Chondrocyte (in vitro differentiated cells): ENCODE measurements around the gene DCUN1D3. TPM values are rescaled to one million over a fixed set of nuclear protein-coding genes. Genes with fewer than 3 reads are reported as not detected.

Experiments used
- DNase-seq: peaks from one replicate; pipeline ENCODE4 v3.0.0; 2021; ENCODE audit warnings: mixed read lengths, low spot score
- H3K27ac Mint-ChIP-seq: one replicate; pipeline ENCODE4 v1.8.0; 2021; ENCODE audit warnings: mild to moderate bottlenecking, moderate library complexity, mixed read lengths; ENCODE audit not compliant: unreplicated experiment
- H3K27me3 Mint-ChIP-seq: 2 replicates; pipeline ENCODE4 v1.8.0; 2021; ENCODE audit warnings: low read depth, mixed read lengths
- H3K36me3 Mint-ChIP-seq: 2 replicates; pipeline ENCODE4 v1.8.0; 2021; ENCODE audit warnings: low read depth, mixed read lengths
- H3K4me1 Mint-ChIP-seq: 2 replicates; pipeline ENCODE4 v1.8.0; 2021; ENCODE audit warnings: low read depth, mild to moderate bottlenecking, mixed read lengths
- H3K4me3 Mint-ChIP-seq: one replicate; pipeline ENCODE4 v1.8.0; 2021; ENCODE audit warnings: mild to moderate bottlenecking, moderate library complexity, mixed read lengths; ENCODE audit not compliant: unreplicated experiment
- H3K9me3 Mint-ChIP-seq: 2 replicates; pipeline ENCODE4 v1.8.0; 2021; ENCODE audit warnings: low read depth, mixed read lengths
- CTCF ChIP-seq: fragments of 200-600 bp; sonication (generic); IDR thresholded peaks from 2 replicates; pipeline ENCODE4 v1.5.0; 2021; ENCODE audit warnings: antibody characterized with exemption, mild to moderate bottlenecking, moderate library complexity
- total RNA-seq: library from RNA; stranded (reverse); gene quantifications from 3 replicates; pipeline ENCODE4 v1.2.1, GENCODE V29; 2021

Gene DCUN1D3
- total RNA-seq, 1 donor from 2014 or later, result 44.4 TPM

GRCh38 chr16:20918486-20919239 lies 18.5 kb upstream of the DCUN1D3 start:
- peak overlapping the region; percentile 43 for H3K27ac Mint-ChIP-seq
- no peak for DNase-seq
- no peak overlapping the region for H3K4me3 Mint-ChIP-seq

GRCh38 chr16:20916942-20917341 lies 16.8 kb upstream of the DCUN1D3 start:
- Mint-ChIP-seq H3K4me3 (no peak overlapping the region), H3K9me3 (no peaks in the 10 kb centered on the region), H3K27me3 (no peaks in the 10 kb centered on the region), H3K4me1 (peaks cover 29% of the 10 kb centered on the region), H3K36me3 (peaks cover 5% of the 10 kb centered on the region), H3K27ac (no peak overlapping the region)
- TF ChIP-seq CTCF, result no peak
- no peak for DNase-seq

More at GRCh38 chr16:20918486-20919239, 18.5 kb upstream of the DCUN1D3 start:
- Mint-ChIP-seq H3K4me1 (peaks cover 23% of the 10 kb centered on the region), H3K36me3 (peaks cover 6% of the 10 kb centered on the region), H3K9me3 (no peaks in the 10 kb centered on the region), H3K27me3 (no peaks in the 10 kb centered on the region)
- TF ChIP-seq CTCF, result no peak

GRCh38 chr16:20916289-20916688 lies 16.1 kb upstream of the DCUN1D3 start:
- Mint-ChIP-seq H3K9me3 (no peaks in the 10 kb centered on the region), H3K27ac (no peak overlapping the region), H3K36me3 (peaks cover 5% of the 10 kb centered on the region), H3K4me3 (no peak overlapping the region), H3K27me3 (no peaks in the 10 kb centered on the region), H3K4me1 (peaks cover 36% of the 10 kb centered on the region)
- no peak for DNase-seq
- TF ChIP-seq CTCF, result no peak

- H3K9me3 Mint-ChIP-seq, result no peaks in the 10 kb centered on the region
- TF ChIP-seq CTCF, result no peak
- peaks cover 1% of the 10 kb centered on the region for H3K36me3 Mint-ChIP-seq
- DNase-seq, result no peak
- H3K4me3 Mint-ChIP-seq, result peak overlapping the region; percentile 50
- peaks cover 64% of the 10 kb centered on the region for H3K4me1 Mint-ChIP-seq
- H3K27ac Mint-ChIP-seq, result peak overlapping the region; percentile 98
- H3K27me3 Mint-ChIP-seq, result no peaks in the 10 kb centered on the region
Observed at GRCh38 chr16:20911361-20911760, 11.2 kb upstream of the DCUN1D3 start.

- Mint-ChIP-seq H3K27me3 (no peaks in the 10 kb centered on the region), H3K9me3 (no peaks in the 10 kb centered on the region), H3K27ac (peak overlapping the region; percentile 98), H3K4me3 (no peak overlapping the region), H3K4me1 (peaks cover 69% of the 10 kb centered on the region), H3K36me3 (no peaks in the 10 kb centered on the region)
- DNase-seq, result no peak
- TF ChIP-seq CTCF, result no peak
Observed at GRCh38 chr16:20910781-20911321, 10.7 kb upstream of the DCUN1D3 start.
